ENCODE data around the gene KRT84. TPM values are rescaled to one million over a fixed set of nuclear protein-coding genes. Genes with fewer than 3 reads are reported as not detected.

Gene KRT84
- total RNA-seq, 2 experiments from 2014 or later, result not detected

- peaks cover 3% of the 10 kb centered on the region for H3K36me3 Mint-ChIP-seq
- H3K27me3 Mint-ChIP-seq, result peaks cover 22% of the 10 kb centered on the region
- H3K4me3 Mint-ChIP-seq, result no peak overlapping the region
- peaks cover 3% of the 10 kb centered on the region for H3K9me3 Mint-ChIP-seq (ENCODE audit: low read depth)
- H3K27ac Mint-ChIP-seq, result no peak overlapping the region
- peaks cover 8% of the 10 kb centered on the region for H3K4me1 Mint-ChIP-seq
- ATAC-seq (no peak), DNase-seq (no peak)
- CTCF ChIA-PET, result no interaction called here
Measured at GRCh38 chr12:52334185-52334584, 51.3 kb downstream of the KRT84 start.

DNA sequence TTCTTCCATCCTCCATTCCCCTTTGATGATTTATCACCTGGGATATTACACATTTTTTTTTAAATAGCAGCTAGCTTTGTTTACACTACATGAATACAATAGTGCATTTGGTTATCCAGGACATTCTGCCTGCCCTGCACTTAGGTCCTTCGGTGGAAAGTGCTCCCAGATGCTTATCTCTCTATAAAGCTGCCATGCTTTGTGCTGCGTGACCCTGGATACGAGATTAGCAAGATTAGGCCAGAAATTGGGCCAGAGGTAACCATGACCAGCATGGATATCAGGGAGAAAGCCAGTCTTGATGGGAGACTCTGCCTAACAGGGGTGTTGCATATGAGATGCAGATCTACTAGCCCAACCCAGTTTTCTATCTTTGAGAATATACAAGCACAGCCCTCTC, 52.1 kb downstream of the KRT84 start:
- no peak overlapping the region for H3K27ac Mint-ChIP-seq
- DNase-seq (no peak), ATAC-seq (no peak)
- peaks cover 22% of the 10 kb centered on the region for H3K27me3 Mint-ChIP-seq
- H3K36me3 Mint-ChIP-seq, result peaks cover 3% of the 10 kb centered on the region
- no peak overlapping the region for H3K4me3 Mint-ChIP-seq
- CTCF ChIA-PET, result no interaction called here
- peaks cover 3% of the 10 kb centered on the region for H3K9me3 Mint-ChIP-seq (ENCODE audit: low read depth)
- H3K4me1 Mint-ChIP-seq, result peaks cover 12% of the 10 kb centered on the region

GRCh38 chr12:52332381-52332780, 53.1 kb downstream of the KRT84 start:
- no peak overlapping the region for H3K27ac Mint-ChIP-seq
- CTCF ChIA-PET, result interaction anchor here (0.8 to 1.5 kb wide), 2 partner anchors 26 to 176 kb away, joined by 3 read pairs; no protein-coding TSS in a partner anchor
- no peak for DNase-seq
- H3K4me3 Mint-ChIP-seq, result no peak overlapping the region
- H3K9me3 Mint-ChIP-seq (ENCODE audit: low read depth), result peaks cover 3% of the 10 kb centered on the region
- H3K27me3 Mint-ChIP-seq, result peaks cover 21% of the 10 kb centered on the region
- H3K4me1 Mint-ChIP-seq, result peaks cover 20% of the 10 kb centered on the region
- peaks cover 3% of the 10 kb centered on the region for H3K36me3 Mint-ChIP-seq
- ATAC-seq, result no peak

DNA sequence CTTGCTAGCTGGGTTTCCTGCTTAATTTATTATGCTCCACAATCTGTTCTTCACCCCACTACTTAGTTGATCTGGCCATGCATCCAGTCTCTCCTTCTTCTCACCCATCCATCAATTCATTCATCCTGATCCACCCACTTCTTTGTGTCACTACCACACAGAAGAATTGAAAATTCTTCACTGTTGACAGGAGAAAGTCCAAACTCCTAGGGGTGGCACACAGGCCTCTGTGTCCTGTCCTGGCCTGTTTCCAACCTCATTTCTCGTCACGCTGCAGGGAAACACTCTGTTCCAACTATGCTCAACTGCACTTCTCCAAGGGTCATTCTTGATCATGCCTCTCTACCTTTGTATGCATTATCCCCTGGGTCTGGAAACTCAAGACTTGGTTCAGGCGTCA, 53.6 kb downstream of the KRT84 start:
- H3K27me3 Mint-ChIP-seq, result peaks cover 22% of the 10 kb centered on the region
- H3K9me3 Mint-ChIP-seq (ENCODE audit: low read depth), result peaks cover 3% of the 10 kb centered on the region
- DNase-seq (no peak), ATAC-seq (no peak)
- CTCF ChIA-PET, result interaction anchor here (1.0 to 5.3 kb wide), 3 partner anchors 53 to 176 kb away, joined by 3 to 28 read pairs (median 3); no protein-coding TSS in a partner anchor
- no peak overlapping the region for H3K27ac Mint-ChIP-seq
- no peak overlapping the region for H3K4me3 Mint-ChIP-seq
- peaks cover 22% of the 10 kb centered on the region for H3K4me1 Mint-ChIP-seq
- peaks cover 3% of the 10 kb centered on the region for H3K36me3 Mint-ChIP-seq

GRCh38 chr12:52331039-52331438, 54.4 kb downstream of the KRT84 start:
- no peak for DNase-seq
- no peaks in the 10 kb centered on the region for H3K9me3 Mint-ChIP-seq (ENCODE audit: low read depth)
- H3K4me3 Mint-ChIP-seq, result no peak overlapping the region
- H3K27me3 Mint-ChIP-seq, result peaks cover 20% of the 10 kb centered on the region
- H3K27ac Mint-ChIP-seq, result no peak overlapping the region
- H3K36me3 Mint-ChIP-seq, result no peaks in the 10 kb centered on the region
- no peak for ATAC-seq
- peaks cover 18% of the 10 kb centered on the region for H3K4me1 Mint-ChIP-seq
- CTCF ChIA-PET, result interaction anchor here (1.0 to 5.3 kb wide), 3 partner anchors 9 to 175 kb away, joined by 3 to 28 read pairs (median 3); no protein-coding TSS in a partner anchor

GRCh38 chr12:52327830-52328500, 57.5 kb downstream of the KRT84 start:
- H3K27me3 Mint-ChIP-seq, result peaks cover 33% of the 10 kb centered on the region

More at GRCh38 chr12:52327830-52328500, 57.5 kb downstream of the KRT84 start:
- Mint-ChIP-seq H3K36me3 (no peaks in the 10 kb centered on the region), H3K9me3 (ENCODE audit: low read depth) (no peaks in the 10 kb centered on the region), H3K27ac (no peak overlapping the region), H3K4me1 (peaks cover 18% of the 10 kb centered on the region), H3K4me3 (no peak overlapping the region)
- DNase-seq, result no peak
- no peak for ATAC-seq
- CTCF ChIA-PET, result interaction anchor here (0.6 to 5.3 kb wide), 28 partner anchors 9 to 552 kb away, joined by 3 to 28 read pairs (median 4); no protein-coding TSS in a partner anchor

Other genes with a start within 250 kb of the KRT84 start
- not detected for gene KRT80, start 193.6 kb downstream of the KRT84 start, total RNA-seq
- 10 to 100 TPM in 1 of 2 experiments, 1 to 10 TPM in 1; 4.7 to 18.3 TPM for gene KRT7, start 152.4 kb downstream of the KRT84 start, total RNA-seq
- gene KRT86, start 111.0 kb downstream of the KRT84 start, total RNA-seq, result 1 to 10 TPM in 1 of 2 experiments, under 1 TPM in 1; 0.18 to 1.2 TPM
- gene KRT81, start 94.1 kb downstream of the KRT84 start, total RNA-seq, result under 1 TPM in 1 of 2 experiments, not detected in 1; 0.30 TPM
- gene KRT83, start 64.3 kb downstream of the KRT84 start, total RNA-seq, result not detected
- gene KRT85, start 18.2 kb downstream of the KRT84 start, total RNA-seq, result not detected
- gene KRT82, start 20.7 kb upstream of the KRT84 start, total RNA-seq, result not detected
- not detected for gene KRT75, start 48.7 kb upstream of the KRT84 start, total RNA-seq
- not detected for gene KRT6B, start 66.5 kb upstream of the KRT84 start, total RNA-seq
- not detected for gene KRT6C, start 88.2 kb upstream of the KRT84 start, total RNA-seq
- not detected for gene KRT6A, start 107.6 kb upstream of the KRT84 start, total RNA-seq
- not detected for gene KRT5, start 134.7 kb upstream of the KRT84 start, total RNA-seq
- gene KRT71, start 167.5 kb upstream of the KRT84 start, total RNA-seq, result not detected
- gene KRT74, start 188.2 kb upstream of the KRT84 start, total RNA-seq, result not detected
- under 1 TPM in 1 of 2 experiments, not detected in 1; 0.15 TPM for gene KRT72, start 215.8 kb upstream of the KRT84 start, total RNA-seq
- not detected for gene KRT73, start 232.9 kb upstream of the KRT84 start, total RNA-seq